CD4-positive, alpha-beta T cell (primary cell): ENCODE measurements around the gene LY6G5C. TPM values are rescaled to one million over a fixed set of nuclear protein-coding genes. Genes with fewer than 3 reads are reported as not detected.

Source experiments
- ATAC-seq: fragments of 200-7000 bp; cut with Tn5 transposase; one replicate; pipeline ENCODE4 v1.10.0; 2022; ENCODE audit warnings: mild to moderate bottlenecking; ENCODE audit not compliant: poor library complexity
- CTCF ChIA-PET: fragments of 350-600 bp; sonication (Branson Sonifier 250); formaldehyde crosslinking; loops from one replicate; lab custom pipeline; 2021; ENCODE audit warnings: antibody characterized with exemption, inconsistent platforms; lab: Charles Lee
- POLR2A ChIA-PET: fragments of 350-600 bp; sonication (Branson Sonifier 250); formaldehyde crosslinking; loops from one replicate; lab custom pipeline; 2021; ENCODE audit warnings: antibody characterized with exemption, inconsistent platforms; lab: Charles Lee
- DNase-seq, 14 experiments: peaks; one replicate each; pipeline ENCODE4 v3.0.0-alpha.2; 2013 to 2020; ENCODE audit warnings: mixed read lengths in 2 of 14
- H3K27ac ChIP-seq, 2 donors: one replicate each; pipeline versions ENCODE4 v1.5.1 to v1.7.0; 2013; ENCODE audit warnings: low read length in 2 of 2, low read depth in 1 of 2, mild to moderate bottlenecking in 1 of 2
- H3K27me3 ChIP-seq, 2 experiments: 1 replicate in 1 of 2; 2 replicates in 1 of 2; pipeline versions ENCODE4 v1.6.1 to v1.7.0; 2013; ENCODE audit warnings: low read length in 2 of 2, control low read depth in 1 of 2, mild to moderate bottlenecking in 1 of 2, moderate library complexity in 1 of 2; ENCODE audit not compliant: insufficient read depth in 2 of 2, control insufficient read depth in 1 of 2
- H3K36me3 ChIP-seq: one replicate; pipeline ENCODE4 v1.6.1; 2013; ENCODE audit warnings: low read length, control low read depth; ENCODE audit not compliant: insufficient read depth
- H3K4me1 ChIP-seq: one replicate; pipeline ENCODE4 v1.6.1; 2013; ENCODE audit warnings: low read length, control low read depth; ENCODE audit not compliant: insufficient read depth
- H3K4me3 ChIP-seq: one replicate; pipeline ENCODE4 v1.5.1; 2013; ENCODE audit warnings: mild to moderate bottlenecking, low read length, moderate library complexity
- H3K9me3 ChIP-seq, 2 experiments: 1 replicate in 1 of 2; 2 replicates in 1 of 2; pipeline versions ENCODE4 v1.6.1 to v1.7.0; 2013; ENCODE audit warnings: low read length in 2 of 2, mild to moderate bottlenecking in 2 of 2, control low read depth in 1 of 2, moderate library complexity in 1 of 2; ENCODE audit not compliant: control insufficient read depth in 1 of 2, insufficient read depth in 1 of 2
- H3K27ac Mint-ChIP-seq: one replicate; pipeline ENCODE4 v1.8.0; 2020; ENCODE audit warnings: mixed read lengths
- H3K27me3 Mint-ChIP-seq: one replicate; pipeline ENCODE4 v1.8.0; 2021; ENCODE audit warnings: mixed read lengths
- H3K36me3 Mint-ChIP-seq: one replicate; pipeline ENCODE4 v1.8.0; 2021; ENCODE audit warnings: low read depth, mixed read lengths
- H3K4me1 Mint-ChIP-seq: one replicate; pipeline ENCODE4 v1.8.0; 2021; ENCODE audit warnings: low read depth, mixed read lengths
- H3K4me3 Mint-ChIP-seq: one replicate; pipeline ENCODE4 v1.8.0; 2020; ENCODE audit warnings: mild to moderate bottlenecking, mixed read lengths
- H3K9me3 Mint-ChIP-seq: one replicate; pipeline ENCODE4 v1.8.0; 2020; ENCODE audit warnings: mixed read lengths
- CTCF ChIP-seq: fragments of 200-600 bp; IDR thresholded peaks from one replicate; pipeline ENCODE4 v1.8.0; 2022; ENCODE audit warnings: antibody characterized with exemption, mild to moderate bottlenecking
- intact Hi-C, 2 experiments: fragments of 100-400 bp; cut with DNase I in 1 of 2; cut with micrococcal nuclease in 1 of 2; formaldehyde crosslinking; loops; one replicate each; pipeline versions ENCODE4 v1.15.1 to v1.9.0; 2023 to 2025; cut with DNase I, micrococcal nuclease
- total RNA-seq, 174 experiments: library from RNA in 2 of 174; stranded (reverse) in 2 of 174; gene quantifications; one replicate each; pipeline ENCODE4 v1.2.3 and lab custom pipeline; 2021 to 2026

LY6G5C gene
- total RNA-seq, 2 experiments from 2014 or later, result 0.49 to 0.67 TPM

GRCh38 chr6:31707701-31708100, 26.8 kb upstream of the LY6G5C start:
- Histone ChIP-seq H3K4me3 (no peak overlapping the region), H3K4me1 (peaks cover 20% of the 10 kb centered on the region), H3K36me3 (no peaks in the 10 kb centered on the region), H3K27ac (no peak overlapping the region), H3K27me3 (no peaks in the 10 kb centered on the region), H3K9me3 (no peaks in the 10 kb centered on the region)
- Mint-ChIP-seq H3K4me1 (peaks cover 13% of the 10 kb centered on the region), H3K27ac (no peak overlapping the region), H3K4me3 (no peak overlapping the region), H3K27me3 (no peaks in the 10 kb centered on the region), H3K9me3 (no peaks in the 10 kb centered on the region), H3K36me3 (peaks cover 2% of the 10 kb centered on the region)
- TF ChIP-seq CTCF, result no peak
- ChIA-PET CTCF (no interaction called here), POLR2A (interaction anchor here (1.8 kb wide), 1 partner anchor 88 kb away, joined by 5 read pairs; no protein-coding TSS in a partner anchor)
- DNase-seq (no peak), ATAC-seq (no peak)
- intact Hi-C loops, result no loop called here

- peaks cover 29% of the 10 kb centered on the region for H3K4me1 ChIP-seq
- Mint-ChIP-seq H3K4me3 (no peak within 1 kb of the TSS), H3K9me3 (no peaks in the 10 kb centered on the region), H3K36me3 (peaks cover 11% of the 10 kb centered on the region), H3K27me3 (no peaks in the 10 kb centered on the region), H3K27ac (no peak within 1 kb of the TSS), H3K4me1 (peaks cover 17% of the 10 kb centered on the region)
- intact Hi-C loops, result no loop called here
- no peaks in the 10 kb centered on the region for H3K9me3 ChIP-seq
- no peak within 1 kb of the TSS for H3K4me3 ChIP-seq
- ATAC-seq, result no peak
- H3K27me3 ChIP-seq, result no peaks in the 10 kb centered on the region
- no peaks in the 10 kb centered on the region for H3K36me3 ChIP-seq
- DNase-seq, result no peak
- POLR2A ChIA-PET, result interaction anchor here (1.8 kb wide), 1 partner anchor 87 kb away, joined by 5 read pairs; no protein-coding TSS in a partner anchor
- no peak within 1 kb of the TSS for H3K27ac ChIP-seq
- CTCF ChIA-PET, result interaction anchor here (0.7 kb wide), 1 partner anchor 78 kb away, joined by 4 read pairs; no protein-coding TSS in a partner anchor
- TF ChIP-seq CTCF, result no peak
Measured at GRCh38 chr6:31706599-31706998, 25.7 kb upstream of the LY6G5C start, which contains the start of gene LY6G6F. TSS of gene LY6G6F (plus strand) at chr6:31706866. CDS start at chr6:31706907, 41 bp downstream.

GRCh38 chr6:31705931-31706330, 25.1 kb upstream of the LY6G5C start:
- H3K27me3 Mint-ChIP-seq, result no peaks in the 10 kb centered on the region
- Histone ChIP-seq H3K36me3 (no peaks in the 10 kb centered on the region), H3K27ac (no peak overlapping the region), H3K4me1 (peaks cover 29% of the 10 kb centered on the region), H3K4me3 (no peak overlapping the region), H3K9me3 (no peaks in the 10 kb centered on the region), H3K27me3 (no peaks in the 10 kb centered on the region)
- POLR2A ChIA-PET, result interaction anchor here (0.9 kb wide), 1 partner anchor 101 kb away, joined by 3 read pairs; no protein-coding TSS in a partner anchor
- no peak overlapping the region for H3K27ac Mint-ChIP-seq
- no peaks in the 10 kb centered on the region for H3K9me3 Mint-ChIP-seq
- TF ChIP-seq CTCF, result no peak
- H3K36me3 Mint-ChIP-seq, result peaks cover 18% of the 10 kb centered on the region
- no peak for DNase-seq
- H3K4me3 Mint-ChIP-seq, result no peak overlapping the region
- CTCF ChIA-PET, result interaction anchor here (0.7 kb wide), 1 partner anchor 77 kb away, joined by 4 read pairs; no protein-coding TSS in a partner anchor
- H3K4me1 Mint-ChIP-seq, result peaks cover 23% of the 10 kb centered on the region
- no peak for ATAC-seq
- intact Hi-C loops, result loop anchor here in 1 of 2 experiments (2.0 kb wide), 1 partner anchor 25 kb away; no protein-coding TSS in a partner anchor
